H1 (cell line): ENCODE results near the gene HPGDS. TPM values are rescaled to one million over a fixed set of nuclear protein-coding genes. Genes with fewer than 3 reads are reported as not detected.

Source experiments
- CTCF ChIA-PET: fragments of 300-600 bp; sonication (Branson Sonifier 250); formaldehyde crosslinking; loops from one replicate; lab custom pipeline; 2021; ENCODE audit not compliant: partially characterized antibody; lab: Charles Lee
- POLR2A ChIA-PET: fragments of 300-600 bp; sonication (Branson Sonifier 250); formaldehyde crosslinking; loops from one replicate; lab custom pipeline; 2021; ENCODE audit warnings: inconsistent platforms; ENCODE audit not compliant: partially characterized antibody; lab: Charles Lee
- DNase-seq, 2 experiments: peaks; one replicate each; pipeline versions ENCODE4 v3.0.0 to v3.0.0-alpha.2; 2010 to 2022; ENCODE audit warnings: low spot score in 2 of 2, low read depth in 1 of 2, mixed read lengths in 1 of 2
- FAIRE-seq: peaks from 2 replicates; lab custom pipeline; 2011; peaks lifted over from hg19 to GRCh38; lab: Jason Lieb, UNC
- H2AFZ ChIP-seq: 2 replicates; pipeline ENCODE4 v1.8.1; 2012; ENCODE audit warnings: low read length, inconsistent platforms
- H2AK5ac ChIP-seq: 2 replicates; pipeline ENCODE4 v1.6.1; 2013; ENCODE audit warnings: low read depth, low read length
- H2BK120ac ChIP-seq: replicated peaks from 2 replicates; pipeline ENCODE3; 2013; ENCODE audit warnings: low read depth, low read length, inconsistent platforms
- H2BK12ac ChIP-seq: 2 replicates; pipeline ENCODE4 v1.6.1; 2013; ENCODE audit warnings: low read depth, low read length
- H2BK15ac ChIP-seq: 2 replicates; pipeline ENCODE4 v1.6.1; 2013; ENCODE audit warnings: low read length
- H2BK20ac ChIP-seq: 2 replicates; pipeline ENCODE4 v1.6.1; 2013; ENCODE audit warnings: low read length
- H2BK5ac ChIP-seq: 2 replicates; pipeline ENCODE4 v1.6.1; 2013; ENCODE audit warnings: low read depth, low read length
- H3K14ac ChIP-seq: 2 replicates; pipeline ENCODE4 v1.6.1; 2013; ENCODE audit warnings: inconsistent platforms; ENCODE audit not compliant: insufficient read length
- H3K18ac ChIP-seq: 2 replicates; pipeline ENCODE4 v1.6.1; 2013; ENCODE audit warnings: low read length; ENCODE audit errors: extremely low read depth
- H3K23ac ChIP-seq: 2 replicates; pipeline ENCODE4 v1.6.1; 2013; ENCODE audit warnings: inconsistent platforms; ENCODE audit not compliant: insufficient read length
- H3K23me2 ChIP-seq: 2 replicates; pipeline ENCODE4 v1.6.1; 2013; ENCODE audit warnings: low read depth, low read length
- H3K27ac ChIP-seq: 2 replicates; pipeline ENCODE4 v1.6.1; 2011; ENCODE audit warnings: low read depth, low read length, inconsistent platforms
- H3K27me3 ChIP-seq, 4 experiments: replicated peaks in 1 of 4; 1 replicate in 1 of 4; 2 replicates in 3 of 4; pipeline versions ENCODE4 v1.6.1 to v1.8.1; 2011 to 2013; ENCODE audit warnings: low read length in 3 of 4, mild to moderate bottlenecking in 3 of 4, inconsistent platforms in 2 of 4, mixed read lengths in 2 of 4, moderate library complexity in 1 of 4; ENCODE audit not compliant: control insufficient read depth in 3 of 4, insufficient read depth in 3 of 4; ENCODE audit errors: extremely low read depth in 1 of 4
- H3K36me3 ChIP-seq, 4 experiments: 2 replicates each; pipeline versions ENCODE4 v1.6.1 to v1.8.1; 2011 to 2013; ENCODE audit warnings: mild to moderate bottlenecking in 4 of 4, low read length in 3 of 4, moderate library complexity in 2 of 4, control low read depth in 1 of 4, inconsistent platforms in 1 of 4; ENCODE audit not compliant: insufficient read depth in 4 of 4, control insufficient read depth in 2 of 4
- H3K4ac ChIP-seq: replicated peaks from 2 replicates; pipeline ENCODE3; 2013; ENCODE audit warnings: low read length, low read depth, mixed read lengths, inconsistent platforms; ENCODE audit not compliant: insufficient read length
- H3K4me1 ChIP-seq, 4 experiments: replicated peaks in 1 of 4; 1 replicate in 1 of 4; 2 replicates in 3 of 4; pipeline versions ENCODE4 v1.6.1 to v1.8.1; 2011 to 2013; ENCODE audit warnings: low read length in 3 of 4, inconsistent platforms in 2 of 4, mixed read lengths in 1 of 4; ENCODE audit not compliant: insufficient read depth in 4 of 4, control insufficient read depth in 3 of 4
- H3K4me2 ChIP-seq, 2 experiments: 2 replicates each; pipeline versions ENCODE4 v1.6.1 to v1.8.1; 2011 to 2013; ENCODE audit warnings: low read depth in 2 of 2, low read length in 2 of 2, control low read depth in 1 of 2, inconsistent platforms in 1 of 2, mild to moderate bottlenecking in 1 of 2; ENCODE audit not compliant: insufficient read depth in 1 of 2
- H3K4me3 ChIP-seq, 4 experiments: fragments of 200-600, 300-600 bp in 1 of 4; sonication (generic), shearing (Covaris generic), sonication (Bioruptor Twin) in 1 of 4; 2 replicates each; pipeline versions ENCODE4 v1.5.1 to v1.8.1; 2011 to 2016; ENCODE audit warnings: low read length in 4 of 4, low read depth in 3 of 4, control low read depth in 2 of 4, inconsistent platforms in 2 of 4, mild to moderate bottlenecking in 2 of 4, mixed read lengths in 1 of 4, moderate library complexity in 1 of 4; ENCODE audit not compliant: insufficient read depth in 2 of 4; ENCODE audit errors: extremely low read depth in 1 of 4
- H3K56ac ChIP-seq: replicated peaks from 2 replicates; pipeline ENCODE3; 2013; ENCODE audit warnings: low read depth, mild to moderate bottlenecking, mixed read lengths, low read length, inconsistent platforms; ENCODE audit not compliant: insufficient read length
- H3K79me1 ChIP-seq: 2 replicates; pipeline ENCODE4 v1.6.1; 2013; ENCODE audit warnings: low read depth, low read length, control low read depth
- H3K79me2 ChIP-seq, 2 experiments: 2 replicates each; pipeline versions ENCODE4 v1.6.1 to v1.8.1; 2012 to 2013; ENCODE audit warnings: low read length in 2 of 2, mild to moderate bottlenecking in 2 of 2, inconsistent platforms in 1 of 2; ENCODE audit not compliant: insufficient read depth in 2 of 2, control insufficient read depth in 1 of 2
- H3K9ac ChIP-seq, 4 experiments: replicated peaks in 1 of 4; 1 replicate in 1 of 4; 2 replicates in 3 of 4; pipeline versions ENCODE4 v1.6.1 to v1.8.1; 2011 to 2013; ENCODE audit warnings: low read depth in 3 of 4, low read length in 3 of 4, control low read depth in 2 of 4, mild to moderate bottlenecking in 2 of 4, moderate library complexity in 2 of 4, inconsistent platforms in 1 of 4; ENCODE audit errors: extremely low read depth in 1 of 4
- H3K9me3 ChIP-seq, 2 experiments: 2 replicates each; pipeline versions ENCODE4 v1.6.1 to v1.8.1; 2012 to 2013; ENCODE audit warnings: mild to moderate bottlenecking in 2 of 2, moderate library complexity in 2 of 2, control low read depth in 1 of 2, inconsistent platforms in 1 of 2, low read depth in 1 of 2, low read length in 1 of 2, mixed read lengths in 1 of 2; ENCODE audit not compliant: insufficient read depth in 2 of 2
- H4K20me1 ChIP-seq, 2 experiments: replicated peaks in 1 of 2; 2 replicates each; pipeline versions ENCODE3 to v1.8.1; 2011 to 2013; ENCODE audit warnings: inconsistent platforms in 2 of 2, low read length in 2 of 2, mild to moderate bottlenecking in 1 of 2; ENCODE audit not compliant: insufficient read depth in 2 of 2, control insufficient read depth in 1 of 2
- H4K5ac ChIP-seq: 2 replicates; pipeline ENCODE4 v1.6.1; 2013; ENCODE audit warnings: low read length, low read depth, mixed read lengths, inconsistent platforms; ENCODE audit not compliant: insufficient read length
- H4K8ac ChIP-seq: 2 replicates; pipeline ENCODE4 v1.8.0; 2013; ENCODE audit warnings: mild to moderate bottlenecking, moderate library complexity, low read length, inconsistent platforms; ENCODE audit not compliant: insufficient read depth; ENCODE audit errors: extremely low read depth
- H4K91ac ChIP-seq: replicated peaks from 2 replicates; pipeline ENCODE3; 2013; ENCODE audit warnings: low read length, mixed read lengths, inconsistent platforms; ENCODE audit not compliant: insufficient read length
- CTBP2 ChIP-seq: IDR thresholded peaks from 2 replicates; pipeline ENCODE4 v1.7.0; 2011; ENCODE audit warnings: borderline replicate concordance, mild to moderate bottlenecking, moderate library complexity, mixed read lengths, low read length; ENCODE audit not compliant: insufficient read depth, insufficient read length
- SIN3A ChIP-seq, 2 experiments: IDR thresholded peaks in 1 of 2; conservative IDR thresholded peaks in 1 of 2; 2 replicates each; pipeline ENCODE4 v1.6.1; 2011 to 2012; ENCODE audit warnings: low read length in 2 of 2, improper control_type of control experiment in 1 of 2, low read depth in 1 of 2, mild to moderate bottlenecking in 1 of 2
- SRF ChIP-seq: IDR thresholded peaks from 2 replicates; pipeline ENCODE4 v1.6.1; 2011; ENCODE audit warnings: mild to moderate bottlenecking, low read depth, low read length, moderate library complexity
- WGBS, 2 experiments: shearing (Covaris generic) in 1 of 2; methylation state at CpG; one replicate each; pipeline versions ENCODE4 v1.1.6 to v1.1.7; 2013 to 2015; ENCODE audit warnings: low lambda C conversion rate in 2 of 2, mixed read lengths in 2 of 2, inconsistent platforms in 1 of 2, low coverage in 1 of 2, missing lambda C conversion rate in 1 of 2; ENCODE audit not compliant: insufficient replicate concordance in 2 of 2, insufficient coverage in 1 of 2, insufficient read length in 1 of 2; ENCODE audit errors: extremely low coverage in 1 of 2, missing lambda C conversion rate in 1 of 2; 5-methylcytosine and 5-hydroxymethylcytosine counted together
- polyA plus RNA-seq, 7 experiments: library from polyadenylated mRNA; depleted of rRNA in 3 of 7; stranded (reverse) in 5 of 7; unstranded in 2 of 7; fragments of >200 nt in 5 of 7; fragments of 200-250 nt in 2 of 7; gene quantifications; 1 replicate in 5 of 7; 2 replicates in 1 of 7; 4 replicates in 1 of 7; pipeline versions ENCODE4 v1.2.1 to v1.2.3, GENCODE V29; 2011 to 2013; ENCODE audit warnings: missing spikeins in 2 of 7, mixed read lengths in 2 of 7
- total RNA-seq: library from RNA; stranded (reverse); fragmentation: NEBNext Ultra II Directional; extraction: Animal tissue kit (Norgen Biotek cat#: 25700); gene quantifications from 2 replicates; pipeline ENCODE4 v1.2.1, GENCODE V29; 2021

The HPGDS gene
- total and polyA plus RNA-seq, 2 of the 8 experiments (the other 6 are each of a cell fraction or from before 2014, with no cell fraction given): not detected

- H2AFZ ChIP-seq: no peak overlapping the region
- no peak for FAIRE-seq
- H3K4ac ChIP-seq: no peak overlapping the region
- DNase-seq: no peak
- H3K23me2 ChIP-seq: no peaks in the 10 kb centered on the region
- no peak overlapping the region for H3K9ac ChIP-seq
- H4K5ac ChIP-seq: no peak overlapping the region
- no peak overlapping the region for H3K4me3 ChIP-seq
- H4K91ac ChIP-seq: no peak overlapping the region
- no peak overlapping the region for H2BK20ac ChIP-seq
- no peak overlapping the region for H2BK120ac ChIP-seq
- no peak for TF ChIP-seq CTBP2
- no peak for TF ChIP-seq SIN3A (conservative IDR thresholded peaks at IDR 0.05 in 1 of 2, IDR thresholded peaks at IDR 0.05 in 1 of 2; ENCODE audit: low read depth in 1 of 2, low read length in 2 of 2)
- no peak for TF ChIP-seq SRF
- H3K27ac ChIP-seq: no peak overlapping the region
- H3K18ac ChIP-seq: no peak overlapping the region
- no peaks in the 10 kb centered on the region for H3K79me1 ChIP-seq
- H4K8ac ChIP-seq: no peak overlapping the region
- no peaks in the 10 kb centered on the region for H3K27me3 ChIP-seq
- no peaks in the 10 kb centered on the region for H3K4me1 ChIP-seq
- no peak overlapping the region for H3K23ac ChIP-seq
- H3K14ac ChIP-seq: no peak overlapping the region
- WGBS, 2 experiments: 86% methylated on average over 1 of the region's 1 CpG; no CpG with 5 or more reads in 1 of the 2 experiments
- ChIA-PET POLR2A (no interaction called here), CTCF (no interaction called here)
- H3K56ac ChIP-seq: no peak overlapping the region
- no peak overlapping the region for H2AK5ac ChIP-seq
- H2BK12ac ChIP-seq: no peak overlapping the region
- no peaks in the 10 kb centered on the region for H3K79me2 ChIP-seq
- H2BK5ac ChIP-seq: no peak overlapping the region
- H3K36me3 ChIP-seq: peaks cover 0 to 73% (median 39%) of the 10 kb centered on the region in 4 experiments; a peak in 7 of 8 replicates
- H4K20me1 ChIP-seq: no peaks in the 10 kb centered on the region
- no peak overlapping the region for H2BK15ac ChIP-seq
- H3K4me2 ChIP-seq: no peak overlapping the region
- H3K9me3 ChIP-seq: no peaks in the 10 kb centered on the region
Observed at GRCh38 chr4:94284889-94285288, 57.7 kb downstream of the HPGDS start.
